DMS 273 treated with DMSO at 0.1 percent for 48 hours (cell line): Measurements from ENCODE around the gene BCL7B.
"Not testable (repeated sequence)": the region's sequence is repeated elsewhere in the genome, so short reads cannot be mapped to it uniquely, and the experiment has no call there.

Source experiments
- DNase-seq: peaks from one replicate; lab custom pipeline; 2025; lab: John Stamatoyannopoulos, UW

BCL7B gene

GRCh38 chr7:73572767-73573186, 15.3 kb upstream of the BCL7B start:
- DNase-seq, result no peak

DNA sequence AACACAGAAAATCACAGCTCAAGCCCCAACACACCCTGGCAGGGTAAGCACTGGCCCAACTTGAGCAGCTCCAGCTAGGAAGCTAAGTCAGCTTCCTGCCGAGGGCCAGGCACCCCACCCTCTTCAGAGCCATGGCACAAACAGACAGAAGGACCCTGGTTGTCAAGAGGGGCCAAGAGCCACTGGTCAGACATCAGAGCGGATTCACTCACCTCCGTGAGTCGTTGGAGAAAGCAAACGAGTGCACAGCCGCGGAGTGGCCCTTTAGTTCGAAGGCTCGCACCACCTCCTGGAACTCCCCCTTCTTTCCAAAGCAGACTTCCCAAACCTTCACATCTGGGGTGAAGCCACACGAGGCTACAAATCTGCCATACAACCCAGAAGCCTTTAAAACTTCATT, 13.5 kb upstream of the BCL7B start:
- DNase-seq, result no peak

- no peak for DNase-seq
Observed at GRCh38 chr7:73570521-73570920, 13.0 kb upstream of the BCL7B start.

GRCh38 chr7:73569042-73569608, 11.6 kb upstream of the BCL7B start:
- no peak for DNase-seq

DNA sequence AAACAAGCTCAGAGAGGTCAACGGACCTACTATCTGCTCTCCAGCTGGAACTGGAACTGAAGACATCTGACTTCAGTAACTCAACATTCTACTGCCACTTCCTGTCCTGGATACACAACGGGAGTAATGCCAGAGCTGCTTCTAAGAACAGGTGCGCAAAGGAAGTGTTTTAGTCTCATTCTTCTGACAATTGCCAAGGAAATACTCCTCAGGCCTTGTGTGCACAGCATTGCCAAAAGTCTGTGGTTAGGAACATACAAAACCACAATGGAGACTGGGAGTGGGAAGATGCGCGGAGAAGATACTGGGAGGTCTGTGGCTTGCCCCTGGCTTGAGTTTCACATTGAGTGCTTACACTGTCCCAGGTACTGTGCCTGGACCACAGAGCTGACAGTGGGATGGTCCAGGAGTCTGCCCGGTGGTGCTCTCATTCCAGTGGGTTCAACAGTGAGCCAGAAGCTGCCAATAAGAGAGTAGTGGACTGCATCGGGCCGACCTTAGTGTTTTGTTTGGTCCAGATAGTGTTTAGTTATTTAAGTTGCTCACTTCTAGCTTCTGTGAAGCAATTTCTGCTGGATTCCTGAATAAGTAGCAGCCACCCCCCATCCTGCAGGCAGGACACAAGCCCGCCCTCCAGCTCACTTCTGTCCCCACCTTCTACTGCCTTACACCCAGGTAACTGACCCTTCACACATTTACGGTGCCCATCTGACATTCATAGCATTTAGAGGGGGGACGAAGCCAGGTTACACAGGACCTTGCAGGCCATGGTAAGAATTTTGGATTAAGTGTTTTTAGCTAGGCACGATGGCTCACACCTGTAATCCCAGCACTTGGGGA, 10.6 kb upstream of the BCL7B start:
- DNase-seq, result no peak

- no peak for DNase-seq
Observed at GRCh38 chr7:73567140-73567539, 9.7 kb upstream of the BCL7B start.

DNA sequence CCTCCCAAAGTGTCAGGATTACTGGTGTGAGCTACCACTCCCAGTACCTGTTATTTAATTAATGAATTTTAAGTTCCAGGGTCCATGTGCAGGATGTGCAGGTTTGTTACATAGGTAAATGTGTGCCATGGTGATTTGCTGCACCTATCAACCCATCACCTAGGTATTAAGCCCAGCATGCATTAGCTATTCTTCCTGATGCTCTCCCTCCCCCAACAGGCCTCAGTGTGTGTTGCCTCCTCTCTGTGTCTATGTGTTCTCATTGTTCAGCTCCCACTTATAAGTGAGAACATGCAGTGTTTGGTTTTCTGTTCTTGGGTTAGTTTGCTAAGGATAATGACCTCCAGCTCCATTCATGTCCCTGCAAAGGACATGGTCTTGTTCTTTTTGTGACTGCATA, 8.9 kb upstream of the BCL7B start:
- DNase-seq, result not testable (repeated sequence)

- DNase-seq, result no peak
Observed at GRCh38 chr7:73565675-73566340, 8.3 kb upstream of the BCL7B start.

DNA sequence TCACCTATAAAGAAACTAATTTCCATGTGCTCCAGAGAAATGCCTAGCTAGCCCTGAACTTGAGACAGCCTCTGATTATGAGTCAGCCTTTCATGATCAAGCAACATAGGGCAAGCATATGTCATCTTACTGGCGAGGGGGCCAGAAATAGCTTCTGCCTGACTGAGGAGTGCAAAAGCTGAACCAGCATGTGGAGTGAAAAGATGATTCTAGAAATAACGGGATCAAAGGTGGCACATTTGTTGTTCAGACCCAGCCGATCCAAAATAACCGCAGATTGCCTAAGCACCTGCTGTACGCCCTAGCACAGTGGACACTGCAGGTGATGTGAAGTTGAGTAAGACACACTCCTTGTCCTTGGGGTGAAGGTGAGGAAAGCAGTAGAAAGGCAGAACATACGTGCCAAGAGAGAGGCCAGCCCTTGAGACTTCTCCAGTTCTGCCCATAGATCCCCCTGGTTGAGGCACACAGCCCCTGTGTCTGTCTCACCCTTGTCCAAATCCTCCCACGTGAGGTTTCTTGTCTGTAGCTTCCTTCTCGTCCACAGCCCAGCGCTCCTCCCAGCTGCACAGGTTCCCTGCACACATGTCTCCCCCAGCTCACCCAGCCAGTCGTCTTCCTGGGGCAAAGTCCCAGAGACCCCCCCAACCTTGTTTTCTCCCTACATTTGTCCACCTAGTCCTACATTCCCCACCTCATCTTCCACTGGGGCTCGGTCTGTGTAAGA, 2.8 kb upstream of the BCL7B start:
- peak; percentile 88 for DNase-seq

GRCh38 chr7:73557108-73557396, 438 bp downstream of the BCL7B start:
- DNase-seq, result peak; percentile 88

DNA sequence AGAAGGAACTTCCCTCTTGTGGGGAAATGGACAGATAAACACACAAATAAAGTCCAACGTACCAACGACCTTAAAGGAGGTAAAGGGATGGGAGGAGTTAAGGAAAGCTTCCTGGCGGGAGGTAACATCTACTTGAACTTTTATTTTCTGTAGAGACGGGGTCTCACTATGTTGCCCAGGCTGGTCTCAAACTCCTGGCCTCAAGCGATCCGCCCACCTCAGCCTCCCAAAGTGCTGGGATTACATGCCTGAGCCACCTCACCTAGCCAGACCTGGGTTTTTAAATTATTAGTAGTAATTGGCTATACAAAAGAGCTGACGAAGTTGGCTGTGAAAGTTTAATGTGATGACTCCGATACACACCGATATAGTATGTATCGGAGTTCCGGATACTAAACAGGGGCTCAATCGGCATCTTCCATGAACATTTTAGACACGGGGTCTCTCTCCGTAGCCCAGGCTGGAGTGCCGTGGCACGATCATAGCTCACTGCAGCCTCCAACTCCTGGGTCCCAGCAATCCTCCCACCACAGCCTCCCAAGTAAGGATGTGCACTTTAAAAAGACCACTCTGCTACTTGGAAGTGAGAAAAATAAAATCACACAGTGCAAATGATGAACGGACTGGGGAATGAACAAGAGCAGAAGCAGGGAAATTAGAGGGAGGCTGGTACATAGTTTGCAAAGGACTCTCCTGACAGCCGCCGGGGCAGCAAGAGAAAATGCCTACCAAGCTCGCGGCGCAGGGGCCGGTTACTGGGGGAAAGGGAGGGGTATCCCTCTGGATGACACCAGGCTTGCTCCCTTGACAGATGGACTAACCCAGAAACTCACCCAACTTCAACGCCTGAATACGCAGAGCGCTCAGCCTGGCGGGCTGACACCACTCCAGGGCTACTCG, 1.0 kb downstream of the BCL7B start:
- no peak for DNase-seq

- DNase-seq, result no peak
Observed at GRCh38 chr7:73555411-73555982, 2.0 kb downstream of the BCL7B start.

DNA sequence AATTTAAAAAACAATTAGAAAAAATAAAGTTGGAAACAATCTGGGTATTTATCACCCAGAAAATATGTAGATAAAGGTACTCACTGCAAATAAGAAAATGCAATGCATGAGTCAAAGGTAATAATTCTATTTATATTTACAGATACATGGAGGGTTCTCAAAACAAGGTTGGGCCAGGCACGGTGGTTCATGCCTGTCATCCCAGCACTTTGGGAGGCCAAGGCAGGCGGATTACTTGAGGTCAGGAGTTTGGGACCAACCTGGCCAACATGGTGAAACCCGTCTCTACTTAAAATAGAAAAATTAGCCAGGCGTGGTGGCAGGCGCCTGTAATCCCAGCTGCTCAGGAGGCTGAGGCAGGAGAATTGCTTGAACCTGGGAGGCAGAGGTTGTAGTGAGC, 7.4 kb downstream of the BCL7B start:
- not testable (repeated sequence) for DNase-seq

DNA sequence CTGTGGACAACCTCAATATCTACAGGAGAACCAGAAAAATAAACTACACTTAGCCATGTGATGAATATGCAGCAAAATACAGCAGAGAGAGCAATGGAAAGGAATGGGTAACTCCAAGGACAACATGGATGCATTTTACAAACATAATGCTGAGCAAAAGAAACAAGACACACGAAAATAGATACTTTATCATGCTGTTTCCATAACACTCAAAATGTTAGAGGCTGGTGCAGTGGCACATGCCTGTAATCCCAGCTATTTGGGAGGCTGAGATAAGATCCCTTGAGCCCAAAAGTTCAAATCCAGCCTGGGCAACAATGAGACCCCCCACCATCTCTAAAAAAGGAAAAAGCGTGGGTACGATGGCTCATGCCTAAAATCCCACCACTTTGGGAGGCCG, 8.3 kb downstream of the BCL7B start:
- DNase-seq, result no peak

DNA sequence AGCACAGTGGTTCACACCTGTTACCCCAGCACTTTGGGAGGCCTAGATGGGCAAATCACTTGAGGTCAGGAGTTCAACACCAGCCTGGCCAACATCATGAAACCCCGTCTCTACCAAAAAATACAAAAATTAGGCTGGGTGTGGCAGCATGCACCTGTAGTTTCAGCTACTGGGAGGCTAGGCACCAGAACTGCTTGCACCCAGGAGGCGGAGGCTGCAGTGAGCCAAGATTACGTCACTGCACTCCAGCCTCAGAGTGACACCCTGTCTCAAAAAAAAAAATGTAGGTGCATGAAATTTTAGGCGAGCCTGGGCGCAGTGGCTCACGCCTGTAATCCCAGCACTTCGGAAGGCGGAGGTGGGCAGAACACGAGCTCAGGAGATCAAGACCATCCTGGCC, 9.6 kb downstream of the BCL7B start:
- DNase-seq, result no peak

- no peak for DNase-seq
Observed at GRCh38 chr7:73544678-73545077, 12.8 kb downstream of the BCL7B start.

DNA sequence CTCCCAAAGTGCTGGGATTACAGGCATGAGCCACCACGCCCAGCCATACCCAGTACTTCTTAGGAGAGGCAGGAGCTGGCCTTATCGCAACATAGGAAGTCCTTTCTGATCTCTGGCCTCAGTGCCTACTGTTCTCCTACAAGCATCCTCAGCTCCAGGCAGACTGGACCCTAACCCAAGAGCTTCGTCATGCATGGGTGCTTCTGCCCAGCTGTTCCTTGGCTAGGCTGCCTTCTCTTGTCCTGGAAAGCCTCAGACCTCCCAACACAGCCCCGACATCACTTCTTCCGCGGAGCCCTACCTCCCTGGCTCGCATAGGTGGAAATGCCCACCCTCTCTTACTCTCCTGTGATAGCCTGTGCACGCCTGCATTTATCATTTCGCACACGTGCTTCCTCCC, 15.8 kb downstream of the BCL7B start:
- DNase-seq, result no peak

DNA sequence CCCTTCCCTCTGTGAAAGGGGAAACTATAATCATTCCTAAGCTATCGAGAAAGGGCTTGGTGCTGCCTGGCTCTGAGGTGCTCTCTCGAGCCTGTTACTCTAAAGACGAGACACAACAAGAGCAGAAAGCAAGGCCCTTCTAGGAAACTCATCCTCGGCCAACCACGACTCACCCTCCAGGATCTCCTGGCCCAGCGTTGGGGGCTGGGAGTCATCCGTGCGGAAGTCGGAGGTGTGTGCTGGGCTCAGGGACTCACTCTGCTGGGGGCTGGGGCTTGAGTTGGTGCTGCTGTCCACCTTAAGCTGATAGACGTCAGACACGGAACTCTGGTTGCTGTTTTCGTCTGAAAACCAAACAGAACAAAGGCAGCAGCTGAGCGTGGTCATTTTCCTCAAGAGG, 17.8 kb downstream of the BCL7B start:
- DNase-seq, result no peak

- not testable (repeated sequence) for DNase-seq
Observed at GRCh38 chr7:73538510-73538909, 19.0 kb downstream of the BCL7B start.

DNA sequence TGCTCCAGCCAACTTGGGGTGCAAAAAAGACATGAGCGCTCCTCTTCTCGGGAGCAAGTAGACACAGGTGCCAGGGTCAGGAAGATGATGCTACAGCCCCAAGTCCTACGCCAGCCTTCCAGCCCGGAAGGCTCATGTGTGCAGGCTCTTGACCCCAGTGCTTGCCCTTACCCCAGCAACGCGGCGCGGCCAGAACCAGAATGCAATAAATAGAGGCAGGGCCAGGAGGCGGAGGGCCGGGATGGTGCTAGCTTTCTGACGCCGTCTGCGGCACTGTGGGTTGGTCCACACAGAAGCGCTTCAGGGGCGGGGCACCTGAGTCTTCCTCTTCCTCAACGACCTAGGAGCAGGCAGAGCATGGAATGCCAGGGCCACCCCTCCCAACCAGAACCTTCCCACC, 20.4 kb downstream of the BCL7B start:
- DNase-seq, result no peak

DNA sequence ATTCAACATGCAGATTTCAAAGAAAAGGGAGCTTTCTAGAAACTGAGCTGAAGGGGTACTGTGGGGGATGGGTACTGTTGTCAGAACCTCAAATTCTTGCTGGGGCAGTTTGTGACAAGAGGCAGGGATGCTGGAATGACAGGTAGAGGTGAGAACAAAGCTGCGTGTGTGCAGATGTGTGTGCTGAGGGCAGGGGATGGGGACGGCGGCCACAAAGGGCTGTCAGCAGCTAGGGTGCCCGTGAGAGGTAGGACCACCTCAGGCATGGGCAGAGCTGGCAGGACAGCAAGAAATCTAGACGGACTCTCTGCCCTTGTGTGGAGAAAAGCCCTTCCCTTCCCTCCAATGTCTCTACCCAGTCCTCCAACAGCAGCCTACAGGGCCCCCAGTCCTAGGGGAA, 21.0 kb downstream of the BCL7B start:
- DNase-seq, result no peak
